Inferior parietal cortex (tissue), 1 donor: ENCODE data around the gene ADAMTS20.

ENCODE experiments used
- DNase-seq: peaks from one replicate; pipeline ENCODE4 v3.0.0-alpha.2; 2016; ENCODE audit errors: extremely low spot score

The ADAMTS20 gene

GRCh38 chr12:43480591-43480990, 71.4 kb downstream of the ADAMTS20 start:
- DNase-seq, result no peak

GRCh38 chr12:43462741-43463140, 89.3 kb downstream of the ADAMTS20 start:
- no peak for DNase-seq

- DNase-seq, result no peak
These were observed 89.9 kb downstream of the ADAMTS20 start for GRCh38 chr12:43462080-43462479.

GRCh38 chr12:43459285-43459684, 92.7 kb downstream of the ADAMTS20 start:
- DNase-seq, result no peak

DNA sequence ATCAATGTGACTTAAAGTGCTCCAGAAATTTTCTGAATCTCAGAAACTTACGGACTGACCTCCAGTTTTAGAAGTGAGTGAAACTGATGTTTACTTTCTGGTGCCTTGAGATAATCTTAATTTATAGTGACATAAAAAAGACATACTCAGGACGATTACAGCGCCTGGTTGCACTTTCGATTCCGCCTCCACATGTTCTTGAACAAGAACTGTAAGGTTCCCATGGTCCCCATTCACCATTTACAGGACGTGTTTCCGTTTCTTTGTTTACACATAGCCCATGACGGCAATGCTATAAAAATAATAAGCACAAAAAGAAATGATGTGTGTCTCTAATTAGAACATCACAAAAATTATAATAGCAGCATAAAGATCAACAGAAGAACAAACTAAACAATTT, 98.2 kb downstream of the ADAMTS20 start:
- DNase-seq, result no peak

DNA sequence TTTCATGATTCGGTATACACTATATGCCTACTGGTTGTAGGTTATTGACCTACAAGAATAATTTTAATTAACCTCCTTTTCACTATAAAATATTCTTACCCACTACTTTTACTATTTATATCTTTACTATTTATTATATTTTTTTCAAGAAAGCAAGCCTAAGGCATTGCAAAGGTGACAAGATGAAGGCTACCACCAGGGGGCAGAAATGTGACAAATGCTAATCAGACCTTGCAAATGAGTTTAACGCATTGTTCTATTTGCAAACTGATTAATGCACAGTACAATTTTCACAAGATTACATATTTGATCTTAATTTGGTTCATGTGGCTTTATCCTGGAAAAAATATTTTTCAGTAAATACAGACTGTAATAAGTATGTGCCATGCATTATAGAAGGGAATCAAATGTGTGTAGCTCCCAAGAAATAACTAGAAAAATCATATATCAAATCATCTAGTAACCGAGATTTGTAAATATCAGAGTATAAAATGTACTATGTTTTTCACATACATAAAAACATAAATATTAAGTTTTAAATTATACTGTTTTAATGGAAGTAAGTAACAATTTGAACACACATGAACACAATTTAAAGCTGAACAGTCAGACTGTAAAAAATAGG, 107.0 kb downstream of the ADAMTS20 start:
- DNase-seq, result peak; percentile 75

GRCh38 chr12:43436597-43436996, 115.4 kb downstream of the ADAMTS20 start:
- no peak for DNase-seq

DNA sequence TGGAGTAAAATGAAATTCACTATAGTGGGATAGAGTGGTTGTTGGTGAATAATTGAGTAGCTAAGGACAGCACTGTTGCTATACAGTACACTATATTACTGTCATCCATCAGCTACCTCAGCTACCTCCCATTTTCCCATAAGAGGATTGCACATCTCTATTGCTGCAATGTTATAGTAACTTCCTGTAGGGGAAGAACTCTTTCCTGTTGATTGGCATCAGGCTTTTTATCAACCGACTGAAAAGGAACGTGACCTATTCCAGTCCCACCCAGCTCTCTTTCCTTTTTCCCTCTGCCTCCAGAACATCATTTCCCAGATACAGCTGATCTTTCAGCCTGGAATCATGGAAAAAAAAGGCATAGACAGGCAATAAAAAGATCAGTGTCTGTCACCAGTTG, 117.4 kb downstream of the ADAMTS20 start:
- DNase-seq, result no peak

DNA sequence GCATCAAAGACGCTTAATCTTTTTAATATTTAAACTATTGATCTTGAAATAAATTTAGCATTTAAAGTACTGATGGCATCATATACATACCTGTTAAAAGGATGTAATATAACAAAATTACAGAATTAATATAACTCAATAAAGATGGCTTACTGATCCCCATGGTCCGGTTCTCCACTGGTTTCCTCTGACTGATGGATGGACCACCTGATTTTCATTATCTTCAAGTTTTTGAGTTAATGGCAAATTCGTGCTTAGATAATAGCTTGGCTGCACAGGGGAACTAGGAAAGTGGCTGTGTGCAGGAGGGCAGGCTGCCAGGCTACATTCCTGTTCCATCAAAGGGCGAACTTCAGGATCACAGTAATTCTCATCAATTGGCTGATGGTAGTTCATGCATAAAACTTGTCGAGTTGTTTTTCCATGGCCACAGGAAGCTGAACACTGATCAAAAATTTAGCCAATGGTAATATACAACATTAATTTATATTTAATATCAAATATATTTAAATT, 123.9 kb downstream of the ADAMTS20 start:
- no peak for DNase-seq

GRCh38 chr12:43425361-43425760, 126.6 kb downstream of the ADAMTS20 start:
- no peak for DNase-seq

- no peak for DNase-seq
These were observed 135.0 kb downstream of the ADAMTS20 start for GRCh38 chr12:43416981-43417380.

- no peak for DNase-seq
These were observed 144.0 kb downstream of the ADAMTS20 start for GRCh38 chr12:43407816-43408645.

- no peak for DNase-seq
These were observed 145.2 kb downstream of the ADAMTS20 start for GRCh38 chr12:43406801-43407200.

DNA sequence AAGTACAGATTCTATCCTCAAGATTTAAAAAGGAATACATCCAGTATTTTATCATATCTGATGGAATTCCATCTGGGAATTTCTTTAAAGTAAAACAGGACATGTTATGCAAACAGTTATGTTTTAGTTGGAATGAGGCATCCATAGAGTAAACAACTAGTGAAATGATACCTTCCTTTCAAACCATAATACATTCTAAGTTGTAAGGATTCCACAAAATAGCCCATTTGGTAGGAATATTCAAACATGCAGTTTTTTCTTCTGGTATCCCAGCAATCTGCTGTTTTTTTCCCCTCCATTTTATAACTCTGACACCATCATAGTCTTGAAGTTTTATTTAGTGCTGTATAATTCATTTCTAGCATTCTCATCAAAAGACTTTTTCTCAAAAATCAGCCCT, 149.6 kb downstream of the ADAMTS20 start:
- DNase-seq, result no peak

GRCh38 chr12:43401096-43401495, 150.9 kb downstream of the ADAMTS20 start:
- DNase-seq, result no peak

GRCh38 chr12:43396671-43397070, 155.3 kb downstream of the ADAMTS20 start:
- no peak for DNase-seq

- DNase-seq, result no peak
These were observed 159.9 kb downstream of the ADAMTS20 start for GRCh38 chr12:43392116-43392515.

DNA sequence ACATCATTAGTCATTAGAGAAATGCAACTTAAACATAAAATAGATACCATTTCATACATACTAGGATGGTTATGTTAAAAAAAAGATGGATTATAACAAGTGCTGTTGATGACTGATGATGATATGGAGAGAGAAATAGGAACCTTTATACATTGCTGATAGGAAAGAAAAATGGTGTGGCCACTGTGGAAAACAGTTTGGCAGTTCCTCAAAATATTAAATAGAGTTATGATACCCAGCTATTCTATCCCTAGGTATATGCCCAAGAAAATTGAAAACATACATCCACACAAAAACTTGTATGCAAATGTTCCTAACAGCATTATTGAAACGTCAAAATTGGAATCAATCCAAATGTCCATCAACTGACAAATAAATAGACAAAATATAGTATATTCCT, 170.1 kb downstream of the ADAMTS20 start:
- no peak for DNase-seq

DNA sequence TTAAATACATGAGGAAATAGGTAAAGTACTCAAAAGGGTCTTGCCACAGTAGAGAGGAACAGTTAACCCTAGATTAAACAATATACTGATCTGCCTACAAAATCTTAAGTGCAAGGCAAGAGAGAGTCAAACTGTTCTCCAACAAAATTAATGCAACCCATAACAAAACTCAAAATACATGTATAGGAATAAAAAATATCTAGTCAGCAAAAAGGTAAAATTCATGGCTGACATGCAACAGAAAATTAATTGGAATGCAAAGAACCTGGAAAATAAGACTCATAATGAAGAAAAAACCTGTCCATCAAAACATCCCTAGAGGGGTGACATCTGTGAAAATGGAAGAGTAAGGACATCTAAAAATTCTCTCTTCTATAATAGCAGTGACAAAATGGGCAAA, 173.6 kb downstream of the ADAMTS20 start:
- no peak for DNase-seq

DNA sequence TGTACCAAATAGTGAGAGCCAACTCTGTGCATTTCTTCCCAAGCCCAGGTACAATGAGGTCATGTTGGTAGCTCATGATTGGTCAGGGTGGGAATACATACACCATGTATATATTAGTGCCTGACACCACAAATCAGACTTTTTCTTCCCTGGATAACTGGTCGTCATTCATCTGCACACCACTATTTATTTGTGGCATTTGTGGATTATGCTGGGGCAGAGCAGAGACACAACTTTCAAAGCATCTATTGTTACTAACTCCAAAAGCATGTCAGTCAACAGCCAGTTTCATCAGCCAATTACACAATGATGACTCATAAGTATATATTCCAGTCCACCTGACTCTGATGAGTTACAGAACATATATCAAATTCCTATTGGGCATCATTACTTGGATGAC, 181.7 kb downstream of the ADAMTS20 start:
- DNase-seq, result no peak

- no peak for DNase-seq
These were observed 188.9 kb downstream of the ADAMTS20 start for GRCh38 chr12:43362910-43363694.

DNA sequence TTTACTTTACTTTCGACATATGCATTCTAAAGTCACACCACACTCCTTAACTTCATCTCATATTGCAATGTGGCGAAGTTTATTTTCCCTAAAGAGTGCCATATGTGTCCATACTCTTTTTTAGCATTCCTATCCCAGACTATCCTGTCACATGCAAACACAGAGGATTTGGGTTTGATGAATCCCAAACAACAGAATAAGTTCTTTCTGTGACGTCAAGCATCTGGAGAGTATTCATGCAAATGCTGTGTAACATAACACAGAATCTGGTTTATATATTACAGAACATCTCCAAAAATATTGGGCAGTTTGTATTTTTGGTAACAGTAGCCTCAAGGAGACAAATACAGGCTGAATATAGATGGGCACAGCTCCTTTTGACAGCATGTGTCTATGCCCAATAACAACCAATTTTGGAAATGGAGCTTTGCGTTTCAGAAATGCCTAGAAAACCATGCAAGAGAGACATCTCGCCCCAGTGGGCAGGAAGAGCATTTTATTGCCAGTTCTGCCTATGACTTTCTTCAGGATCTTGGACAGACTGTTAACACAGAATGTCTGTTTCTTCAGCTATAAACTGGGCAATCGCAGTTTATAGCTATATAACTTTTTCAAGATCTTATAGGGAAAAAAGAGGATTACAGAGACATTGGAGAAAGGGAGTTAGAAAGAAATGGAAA, 190.8 kb downstream of the ADAMTS20 start:
- DNase-seq, result no peak
